HG02840 (cell line): ENCODE measurements around the gene VPS13D.
"Not testable (repeated sequence)": the region's sequence is repeated elsewhere in the genome, so short reads cannot be mapped to it uniquely, and the experiment has no call there.

Experiments used
- ATAC-seq: cut with Tn5 transposase; IDR thresholded peaks from one replicate; pipeline ENCODE4 v1.9.1; 2021; ENCODE audit warnings: mild to moderate bottlenecking, moderate library complexity, moderate number of reproducible peaks; ENCODE audit not compliant: unreplicated experiment, low FRiP score

VPS13D gene

GRCh38 chr1:12224092-12224491 lies 5.7 kb upstream of the VPS13D start:
- not testable (repeated sequence) for ATAC-seq

GRCh38 chr1:12228979-12229378 lies 851 bp upstream of the VPS13D start:
- no peak for ATAC-seq

GRCh38 chr1:12229386-12229834 lies 420 bp upstream of the VPS13D start:
- ATAC-seq = no peak

GRCh38 chr1:12230549-12231275 lies 882 bp downstream of the VPS13D start:
- no peak for ATAC-seq

- no peak for ATAC-seq
Measured at GRCh38 chr1:12231276-12231595, 1.4 kb downstream of the VPS13D start.

- ATAC-seq = no peak
Measured at GRCh38 chr1:12232221-12232620, 2.4 kb downstream of the VPS13D start.

GRCh38 chr1:12244078-12244477 lies 14.2 kb downstream of the VPS13D start:
- no peak for ATAC-seq

- ATAC-seq = no peak
Measured at GRCh38 chr1:12244585-12244984, 14.8 kb downstream of the VPS13D start.

GRCh38 chr1:12245116-12245515 lies 15.3 kb downstream of the VPS13D start:
- no peak for ATAC-seq

GRCh38 chr1:12245733-12246132 lies 15.9 kb downstream of the VPS13D start:
- ATAC-seq = no peak

GRCh38 chr1:12246584-12246983 lies 16.8 kb downstream of the VPS13D start:
- no peak for ATAC-seq

- ATAC-seq = no peak
Measured at GRCh38 chr1:12249181-12249580, 19.4 kb downstream of the VPS13D start.

GRCh38 chr1:12249748-12250147 lies 19.9 kb downstream of the VPS13D start:
- ATAC-seq = no peak

GRCh38 chr1:12251442-12251841 lies 21.6 kb downstream of the VPS13D start:
- ATAC-seq = no peak

GRCh38 chr1:12255913-12256312 lies 26.1 kb downstream of the VPS13D start:
- no peak for ATAC-seq

- ATAC-seq = no peak
Measured at GRCh38 chr1:12258272-12258671, 28.4 kb downstream of the VPS13D start.

GRCh38 chr1:12269351-12269750 lies 39.5 kb downstream of the VPS13D start:
- ATAC-seq = no peak

- no peak for ATAC-seq
Measured at GRCh38 chr1:12271033-12271432, 41.2 kb downstream of the VPS13D start.

GRCh38 chr1:12272770-12273169 lies 42.9 kb downstream of the VPS13D start:
- ATAC-seq = no peak

- no peak for ATAC-seq
Measured at GRCh38 chr1:12275370-12275769, 45.5 kb downstream of the VPS13D start.

- no peak for ATAC-seq
Measured at GRCh38 chr1:12276225-12276624, 46.4 kb downstream of the VPS13D start.

- no peak for ATAC-seq
Measured at GRCh38 chr1:12279003-12279402, 49.2 kb downstream of the VPS13D start.
